K562 (cell line): ENCODE data around the gene IL23R. TPM values are rescaled to one million over a fixed set of nuclear protein-coding genes. Genes with fewer than 3 reads are reported as not detected.
"Not testable (repeated sequence)": the region's sequence is repeated elsewhere in the genome, so short reads cannot be mapped to it uniquely, and the experiment has no call there.

ENCODE experiments used
- ATAC-seq: fragments of 200-7000 bp; cut with Tn5 transposase; 3 replicates; pipeline ENCODE4 v1.9.1; 2020; ENCODE audit warnings: moderate library complexity
- BruUV-seq: library from RNA; stranded (reverse); fragments of 400-500 nt; replicated peaks from 2 replicates; lab custom pipeline; 2021; lab: Mats Ljungman, UMichigan
- CTCF ChIA-PET: fragments of 300-600 bp; formaldehyde crosslinking; extraction: SDS; loops from one replicate; lab custom pipeline; 2021; ENCODE audit warnings: low intra/inter-chr PET ratio; lab: Yijun Ruan, JAX
- POLR2A ChIA-PET: fragments of 300-600, 350-650 bp; sonication (Branson Sonifier 250); formaldehyde crosslinking; extraction: SDS; loops from one replicate; lab custom pipeline; 2021; ENCODE audit warnings: antibody characterized with exemption, inconsistent platforms; lab: Yijun Ruan, JAX
- DNase-seq, 4 experiments: peaks; one replicate each; pipeline versions ENCODE4 v3.0.0 to v3.0.0-alpha.2; 2011 to 2018; ENCODE audit warnings: low spot score in 3 of 4, mixed read lengths in 3 of 4; ENCODE audit errors: extremely low read depth in 1 of 4
- FAIRE-seq: peaks from 2 replicates; lab custom pipeline; 2011; peaks lifted over from hg19 to GRCh38; lab: Jason Lieb, UNC
- H2AFZ ChIP-seq: 2 replicates; pipeline ENCODE4 v1.6.0; 2011; ENCODE audit warnings: low read depth, low read length, control low read depth, inconsistent platforms
- H3K27ac ChIP-seq: fragments of 200-600 bp; 3 replicates; pipeline ENCODE4 v1.8.0; 2011; ENCODE audit warnings: low read depth, mild to moderate bottlenecking, control low read depth, inconsistent platforms, low read length, moderate library complexity, mixed read lengths; ENCODE audit errors: extremely low read depth
- H3K27me3 ChIP-seq, 2 experiments: fragments of 300-600 bp in 1 of 2; 2 replicates in 1 of 2; 3 replicates in 1 of 2; pipeline versions ENCODE4 v1.6.0 to v1.8.0; 2011; ENCODE audit warnings: inconsistent platforms in 2 of 2, low read length in 2 of 2, mild to moderate bottlenecking in 1 of 2, mixed read lengths in 1 of 2, moderate library complexity in 1 of 2; ENCODE audit not compliant: control insufficient read depth in 2 of 2, insufficient read depth in 2 of 2
- H3K36me3 ChIP-seq: fragments of 300-600 bp; 3 replicates; pipeline ENCODE4 v1.8.0; 2011; ENCODE audit warnings: mild to moderate bottlenecking, low read length, inconsistent platforms; ENCODE audit not compliant: control insufficient read depth, insufficient read depth
- H3K4me1 ChIP-seq, 2 experiments: fragments of 200-600 bp in 1 of 2; replicated peaks in 1 of 2; 2 replicates in 1 of 2; 3 replicates in 1 of 2; pipeline versions ENCODE4 v1.5.1 to v1.8.0; 2011; ENCODE audit warnings: inconsistent platforms in 2 of 2, low read length in 2 of 2, mild to moderate bottlenecking in 1 of 2, mixed read lengths in 1 of 2, moderate library complexity in 1 of 2; ENCODE audit not compliant: control insufficient read depth in 2 of 2, insufficient read depth in 2 of 2
- H3K4me2 ChIP-seq: 2 replicates; pipeline ENCODE4 v1.6.1; 2011; ENCODE audit warnings: low read length, control low read depth, inconsistent platforms, mixed read lengths; ENCODE audit not compliant: insufficient read depth
- H3K4me3 ChIP-seq: fragments of 200-600 bp; sonication (generic), shearing (Covaris generic); 2 replicates; pipeline ENCODE4 v1.5.1; 2016; ENCODE audit warnings: control low read depth, inconsistent platforms
- H3K79me2 ChIP-seq: fragments of 200-600 bp; 3 replicates; pipeline ENCODE4 v1.8.0; 2011; ENCODE audit warnings: low read length, inconsistent platforms; ENCODE audit not compliant: control insufficient read depth, insufficient read depth
- H3K9ac ChIP-seq, 2 experiments: 2 replicates each; pipeline versions ENCODE4 v1.6.0 to v1.6.1; 2011; ENCODE audit warnings: low read depth in 2 of 2, low read length in 2 of 2, control low read depth in 1 of 2, inconsistent platforms in 1 of 2, mild to moderate bottlenecking in 1 of 2, mixed read lengths in 1 of 2; ENCODE audit not compliant: insufficient read depth in 1 of 2
- H3K9me1 ChIP-seq: one replicate; pipeline ENCODE4 v1.6.0; 2011; ENCODE audit warnings: inconsistent platforms, mild to moderate bottlenecking, low read length, moderate library complexity; ENCODE audit not compliant: control insufficient read depth, insufficient read depth
- H3K9me3 ChIP-seq: replicated peaks from 2 replicates; pipeline ENCODE4 v1.5.1; 2011; ENCODE audit warnings: low read depth, low read length, inconsistent platforms; ENCODE audit not compliant: control insufficient read depth, insufficient read depth
- H4K20me1 ChIP-seq: replicated peaks from 2 replicates; pipeline ENCODE4 v1.6.1; 2011; ENCODE audit warnings: low read length, inconsistent platforms, mixed read lengths; ENCODE audit not compliant: control insufficient read depth, insufficient read depth
- E2F6 ChIP-seq, 2 experiments: IDR thresholded peaks; 2 replicates each; pipeline ENCODE4 v1.6.1; 2011; ENCODE audit warnings: borderline replicate concordance in 1 of 2, control low read depth in 1 of 2, low read depth in 1 of 2, low read length in 1 of 2, mild to moderate bottlenecking in 1 of 2, mixed read lengths in 1 of 2, moderate library complexity in 1 of 2; ENCODE audit not compliant: insufficient read depth in 1 of 2, insufficient read length in 1 of 2, poor library complexity in 1 of 2, severe bottlenecking in 1 of 2; ENCODE audit errors: extremely low read depth in 1 of 2
- FOXM1 ChIP-seq, 2 experiments: fragments of 450-650 bp in 1 of 2; sonication (generic) in 1 of 2; formaldehyde crosslinking in 1 of 2; IDR thresholded peaks; 2 replicates each; pipeline versions ENCODE4 v1.6.1 to v1.9.0; 2017 to 2022; ENCODE audit warnings: low read depth in 2 of 2, mild to moderate bottlenecking in 2 of 2, missing genetic modification reagents in 1 of 2, moderate library complexity in 1 of 2
- GABPA ChIP-seq: fragments of 200-800 bp; sonication (Bioruptor generic); conservative IDR thresholded peaks from 2 replicates; pipeline ENCODE4 v1.6.1; 2016; ENCODE audit warnings: low read depth, missing genetic modification characterization, missing compliant biosample characterization
- WGBS: fragments of 100-300 bp; shearing (Covaris generic); methylation state at CpG from one replicate; pipeline ENCODE4 v1.1.6; 2016; ENCODE audit warnings: low coverage, mixed read lengths; ENCODE audit not compliant: insufficient coverage; ENCODE audit errors: missing lambda C conversion rate; 5-methylcytosine and 5-hydroxymethylcytosine counted together
- in situ Hi-C: fragments of 300-500 bp; cut with MboI; formaldehyde crosslinking; loops from 4 replicates; pipeline ENCODE4 v1.15.0; 2018; ENCODE audit warnings: inconsistent platforms, mixed read lengths
- intact Hi-C: fragments of 100-400 bp; cut with micrococcal nuclease; formaldehyde crosslinking; loops from 2 replicates; pipeline ENCODE4 v1.14.2; 2022
- polyA plus RNA-seq, 8 experiments: library from polyadenylated mRNA; depleted of rRNA in 4 of 8; stranded (reverse) in 5 of 8; unstranded in 3 of 8; fragments of >200 nt; fragmentation: Nextera tagmentation in 2 of 8; fragmentation: Illumina TruSeq in 1 of 8; extraction: Ambion mirVana in 2 of 8; extraction: Trizol in 1 of 8; gene quantifications; 2 replicates each; pipeline versions ENCODE4 v1.2.1 to v1.2.3, GENCODE V29; 2011 to 2014; ENCODE audit warnings: inconsistent platforms in 1 of 8, missing spikeins in 1 of 8
- total RNA-seq, 7 experiments: library from RNA; depleted of rRNA in 6 of 7; stranded (reverse); fragments of >200 nt in 6 of 7; fragmentation: Illumina TruSeq in 2 of 7; extraction: Trizol in 2 of 7; gene quantifications; 2 replicates each; pipeline versions ENCODE4 v1.2.1 to v1.2.3, GENCODE V29; 2011 to 2021; ENCODE audit warnings: low replicate concordance in 1 of 7

Gene IL23R
- total and polyA plus RNA-seq, 9 of the 15 experiments (the other 6 are each of a cell fraction or from before 2014, with no cell fraction given), result 4.4 to 52.7 (median 22.8) TPM

GRCh38 chr1:67146539-67146938 is 19.7 kb upstream of the IL23R start:
- Histone ChIP-seq H3K27me3 (no peaks in the 10 kb centered on the region), H3K9ac (no peak overlapping the region), H3K4me2 (no peak overlapping the region), H4K20me1 (no peaks in the 10 kb centered on the region), H3K9me1 (no peaks in the 10 kb centered on the region), H3K27ac (no peak overlapping the region), H3K4me1 (peaks cover 4 to 15% of the 10 kb centered on the region in 2 experiments; a peak in 3 of 5 replicates), H3K9me3 (no peaks in the 10 kb centered on the region), H3K79me2 (no peaks in the 10 kb centered on the region), H2AFZ (no peak overlapping the region), H3K36me3 (no peaks in the 10 kb centered on the region), H3K4me3 (no peak overlapping the region)
- ChIA-PET CTCF (interaction anchor here (1.6 kb wide), 1 partner anchor 151 kb away, joined by 5 read pairs; no protein-coding TSS in a partner anchor), POLR2A (no interaction called here)
- FAIRE-seq (no peak), ATAC-seq (no peak), DNase-seq (no peak)
- BruUV-seq, result no TSS peak
- 47% methylated on average over 3 of the region's 3 CpGs for WGBS
- TF ChIP-seq FOXM1 (IDR thresholded peaks at IDR 0.05; ENCODE audit: low read depth) (no peak), FOXM1 (CRISPR knock-in tag; IDR thresholded peaks at IDR 0.05; ENCODE audit: low read depth) (no peak), E2F6 (IDR thresholded peaks at IDR 0.05; ENCODE audit: borderline replicate concordance in 1 of 2, extremely low read depth in 1 of 2, insufficient read depth in 1 of 2, insufficient read length in 1 of 2, low read depth in 1 of 2, low read length in 1 of 2, poor library complexity in 1 of 2, severe bottlenecking in 1 of 2) (no peak), GABPA (tag) (no peak)
- intact Hi-C loops, result loop anchor here (5.0 kb wide), 2 partner anchors 66 to 284 kb away; no protein-coding TSS in a partner anchor
- in situ Hi-C loops, result loop anchor here (5.0 to 10.0 kb wide), 3 partner anchors 144 to 384 kb away; no protein-coding TSS in a partner anchor

- not testable (repeated sequence) for H3K27me3 ChIP-seq, BruUV-seq, H3K9me1 ChIP-seq, H3K9ac ChIP-seq, ATAC-seq, H4K20me1 ChIP-seq, H3K79me2 ChIP-seq, H3K4me1 ChIP-seq, FAIRE-seq, H2AFZ ChIP-seq, DNase-seq, H3K27ac ChIP-seq, H3K4me3 ChIP-seq, H3K9me3 ChIP-seq, H3K36me3 ChIP-seq, H3K4me2 ChIP-seq
- in situ Hi-C loops (loop anchor here (5.0 to 10.0 kb wide), 3 partner anchors 146 to 386 kb away; no protein-coding TSS in a partner anchor), intact Hi-C loops (loop anchor here (2.0 to 5.0 kb wide), 3 partner anchors 64 to 286 kb away; no protein-coding TSS in a partner anchor)
- ChIA-PET POLR2A (interaction anchor here (0.6 kb wide), 1 partner anchor 8 kb away, joined by 4 read pairs; no protein-coding TSS in a partner anchor), CTCF (interaction anchor here (2.3 to 2.5 kb wide), 2 partner anchors 152 to 383 kb away, joined by 28 to 34 read pairs; no protein-coding TSS in a partner anchor)
- 93% methylated on average over 15 of the region's 20 CpGs for WGBS
These were observed 18.3 kb upstream of the IL23R start for GRCh38 chr1:67147973-67148372.
